GM20000 (cell line): Measurements from ENCODE around the gene CAMKV.

Source experiments
- DNase-seq: peaks from one replicate; pipeline ENCODE4 v3.0.0; 2012; ENCODE audit warnings: low spot score
- CTCF ChIP-seq: IDR thresholded peaks from 2 replicates; pipeline ENCODE4 v1.5.1; 2012; ENCODE audit warnings: mild to moderate bottlenecking, control low read depth; ENCODE audit errors: extremely low read depth, missing control alignments

CAMKV gene

GRCh38 chr3:49876567-49876966, 6.9 kb upstream of the CAMKV start:
- no peak for TF ChIP-seq CTCF
- no peak for DNase-seq

- no peak for DNase-seq
- TF ChIP-seq CTCF, result no peak
Observed at GRCh38 chr3:49873623-49874022, 3.9 kb upstream of the CAMKV start.

DNA sequence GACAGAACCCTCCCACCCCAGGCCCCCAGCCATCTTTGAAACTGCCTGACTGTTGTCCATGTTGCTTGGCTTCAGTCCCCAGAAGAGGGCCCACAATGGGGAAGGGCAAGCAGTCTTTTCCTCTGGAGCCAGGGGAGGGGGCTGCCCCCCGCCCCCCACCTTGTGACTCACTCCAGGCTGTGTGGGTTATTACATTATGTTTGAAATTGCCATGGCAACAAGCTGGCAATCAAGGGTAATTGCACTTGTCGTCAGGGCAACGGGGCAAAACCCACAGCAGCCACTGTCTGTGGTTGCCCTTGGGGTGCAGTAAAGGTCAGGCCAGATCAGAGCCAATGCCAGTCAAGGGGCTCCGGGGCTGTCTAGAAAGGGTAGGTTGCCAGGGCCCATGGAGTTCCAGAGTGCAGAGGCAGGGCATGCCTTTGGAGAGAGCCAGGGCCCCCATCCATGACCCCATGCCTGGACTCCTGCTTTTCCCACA, 3.1 kb upstream of the CAMKV start:
- DNase-seq, result no peak
- TF ChIP-seq CTCF, result no peak

GRCh38 chr3:49871531-49872153, 1.9 kb upstream of the CAMKV start:
- no peak for TF ChIP-seq CTCF
- no peak for DNase-seq

DNA sequence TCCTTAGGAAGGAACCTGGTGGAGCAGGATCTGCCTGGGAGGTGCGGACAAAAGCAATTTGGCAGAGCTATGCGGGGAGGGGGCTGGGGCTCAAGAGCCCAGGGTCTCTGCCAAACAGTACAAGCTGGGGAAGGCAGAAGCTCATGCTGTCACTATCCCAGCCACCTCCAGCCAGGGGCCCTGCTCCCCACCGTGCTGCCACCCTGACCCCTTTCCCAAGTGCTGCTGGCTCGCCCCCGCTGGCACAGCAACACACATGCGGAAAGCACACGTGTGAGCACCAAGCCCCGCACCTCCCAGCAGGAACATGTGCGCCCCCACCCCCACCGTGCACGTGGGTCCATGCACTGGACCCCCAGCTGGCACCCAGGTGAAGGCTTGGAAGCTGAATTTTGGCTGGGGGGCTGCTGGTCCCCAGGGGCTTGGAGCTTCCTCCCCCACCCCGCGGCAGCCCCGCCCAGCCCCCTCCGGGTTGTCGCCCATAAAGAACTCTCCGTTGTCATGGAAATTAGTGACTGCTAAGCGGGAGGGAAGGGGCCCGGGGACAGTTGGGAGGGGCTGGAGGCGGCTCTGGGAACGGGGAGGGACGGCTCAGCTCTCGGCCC, 742 bp downstream of the CAMKV start:
- DNase-seq, result no peak
- no peak for TF ChIP-seq CTCF

DNA sequence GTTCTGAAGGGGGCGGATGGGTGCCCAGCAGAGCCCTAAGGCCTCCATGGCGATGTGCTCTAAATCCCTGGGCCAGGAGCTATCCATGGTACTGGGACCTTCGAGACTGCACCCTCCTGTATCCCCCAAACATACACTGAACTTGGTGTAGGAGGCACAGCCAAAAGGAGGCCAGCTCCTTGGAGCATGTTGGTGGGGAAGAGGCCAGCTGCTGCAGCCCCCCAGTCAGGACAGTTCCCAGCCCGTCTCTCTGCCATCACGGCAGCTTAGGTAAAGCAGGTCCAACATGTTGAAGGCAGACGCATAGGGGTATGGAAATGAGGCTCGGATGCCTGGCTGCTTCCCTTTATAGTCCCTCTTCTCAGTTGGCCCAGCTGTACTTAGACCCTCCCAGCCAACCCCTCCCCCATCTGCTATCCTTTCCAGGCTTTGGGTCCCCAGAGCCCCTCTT, 1.8 kb downstream of the CAMKV start:
- TF ChIP-seq CTCF, result no peak
- DNase-seq, result peak; percentile 46

DNA sequence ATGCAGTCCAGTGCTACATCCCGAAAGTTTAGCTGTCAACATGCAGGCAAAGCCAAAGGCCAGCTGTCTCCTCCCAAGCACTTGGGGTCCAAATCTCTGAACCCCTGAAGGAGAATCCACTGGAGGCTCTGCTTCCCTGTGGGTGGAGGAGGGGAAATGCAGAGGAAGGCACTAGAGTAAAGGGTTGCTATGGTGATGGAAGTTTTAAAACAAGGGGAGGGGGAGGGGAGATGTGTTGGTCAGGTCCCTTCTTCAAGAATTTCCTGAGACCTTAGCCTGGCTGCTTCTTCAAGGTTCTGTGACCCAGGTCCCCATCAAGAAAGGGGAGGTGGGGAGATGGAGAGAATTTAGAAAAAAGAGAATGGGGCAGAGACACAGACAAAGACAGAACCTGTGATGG, 2.3 kb downstream of the CAMKV start:
- DNase-seq, result no peak
- TF ChIP-seq CTCF, result no peak
